ENCODE results near the gene DTNA.

- TF ChIP-seq, protein P1, sequence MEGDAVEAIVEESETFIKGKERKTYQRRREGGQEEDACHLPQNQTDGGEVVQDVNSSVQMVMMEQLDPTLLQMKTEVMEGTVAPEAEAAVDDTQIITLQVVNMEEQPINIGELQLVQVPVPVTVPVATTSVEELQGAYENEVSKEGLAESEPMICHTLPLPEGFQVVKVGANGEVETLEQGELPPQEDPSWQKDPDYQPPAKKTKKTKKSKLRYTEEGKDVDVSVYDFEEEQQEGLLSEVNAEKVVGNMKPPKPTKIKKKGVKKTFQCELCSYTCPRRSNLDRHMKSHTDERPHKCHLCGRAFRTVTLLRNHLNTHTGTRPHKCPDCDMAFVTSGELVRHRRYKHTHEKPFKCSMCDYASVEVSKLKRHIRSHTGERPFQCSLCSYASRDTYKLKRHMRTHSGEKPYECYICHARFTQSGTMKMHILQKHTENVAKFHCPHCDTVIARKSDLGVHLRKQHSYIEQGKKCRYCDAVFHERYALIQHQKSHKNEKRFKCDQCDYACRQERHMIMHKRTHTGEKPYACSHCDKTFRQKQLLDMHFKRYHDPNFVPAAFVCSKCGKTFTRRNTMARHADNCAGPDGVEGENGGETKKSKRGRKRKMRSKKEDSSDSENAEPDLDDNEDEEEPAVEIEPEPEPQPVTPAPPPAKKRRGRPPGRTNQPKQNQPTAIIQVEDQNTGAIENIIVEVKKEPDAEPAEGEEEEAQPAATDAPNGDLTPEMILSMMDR (conservative IDR thresholded peaks at IDR 0.05 in 1 of 2, IDR thresholded peaks at IDR 0.05 in 1 of 2; ENCODE audit: low read depth in 1 of 2, low read length in 2 of 2) = no peak
- TF ChIP-seq EZH2 (IDR thresholded peaks at IDR 0.05; ENCODE audit: low read length, missing control alignments) = no peak
These were observed 18.5 kb upstream of the DTNA start for GRCh38 chr18:34691614-34692013.

Data from fibroblast of lung (primary cell).